HEK293 (cell line): ENCODE data around the gene YAE1.

Experiments
- CTCF ChIA-PET: fragments of 350-600 bp; formaldehyde crosslinking; extraction: SDS; loops from one replicate; lab custom pipeline; 2021; ENCODE audit warnings: antibody characterized with exemption; lab: Yijun Ruan, JAX
- POLR2A ChIA-PET: fragments of 300-600 bp; formaldehyde crosslinking; extraction: SDS; loops from one replicate; lab custom pipeline; 2020; ENCODE audit warnings: antibody characterized with exemption, inconsistent platforms; lab: Yijun Ruan, JAX
- H3K27ac ChIP-seq: fragments of 200-500 bp; sonication (Bioruptor generic); 2 replicates; pipeline ENCODE4 v1.5.1; 2014; ENCODE audit warnings: low read depth, low read length, control low read depth, inconsistent platforms; ENCODE audit errors: extremely low read depth
- H3K36me3 ChIP-seq, 2 experiments: fragments of 200-500 bp in 1 of 2; sonication (Bioruptor generic) in 1 of 2; 1 replicate in 1 of 2; 2 replicates in 1 of 2; pipeline ENCODE4 v1.5.1; 2014 to 2017; ENCODE audit warnings: inconsistent platforms in 2 of 2, low read length in 2 of 2; ENCODE audit not compliant: control insufficient read depth in 2 of 2, insufficient read depth in 1 of 2
- H3K4me1 ChIP-seq: fragments of 200-500 bp; sonication (Bioruptor generic); 2 replicates; pipeline ENCODE4 v1.5.1; 2014; ENCODE audit warnings: mild to moderate bottlenecking, low read length, inconsistent platforms; ENCODE audit not compliant: control insufficient read depth, insufficient read depth
- H3K4me3 ChIP-seq: 2 replicates; pipeline ENCODE4 v1.5.1; 2011; ENCODE audit warnings: low read depth, mild to moderate bottlenecking, control low read depth, low read length, moderate library complexity
- H3K9me3 ChIP-seq: fragments of 200-500 bp; sonication (Bioruptor generic); 2 replicates; pipeline ENCODE4 v1.5.1; 2014; ENCODE audit warnings: low read depth, low read length, inconsistent platforms; ENCODE audit not compliant: control insufficient read depth, insufficient read depth
- KLF10 ChIP-seq: fragments of 450-650 bp; IDR thresholded peaks from 2 replicates; pipeline ENCODE4 v1.5.1; 2018; ENCODE audit warnings: missing biosample characterization, mild to moderate bottlenecking, missing genetic modification characterization
- MEIS1 ChIP-seq: sonication (generic); formaldehyde crosslinking; IDR thresholded peaks from 2 replicates; pipeline ENCODE4 v1.8.1; 2022; ENCODE audit warnings: missing genetic modification reagents, mild to moderate bottlenecking, borderline replicate concordance
- SP3 ChIP-seq: fragments of 450-650 bp; formaldehyde crosslinking; IDR thresholded peaks from 2 replicates; pipeline ENCODE4 v1.5.1; 2016; ENCODE audit warnings: missing biosample characterization, missing genetic modification characterization
- WT1 ChIP-seq: fragments of 450-650 bp; formaldehyde crosslinking; IDR thresholded peaks from 2 replicates; pipeline ENCODE4 v1.5.1; 2016; ENCODE audit warnings: missing biosample characterization, missing genetic modification characterization
- ZEB2 ChIP-seq: fragments of 450-650 bp; formaldehyde crosslinking; IDR thresholded peaks from 2 replicates; pipeline ENCODE4 v1.5.1; 2016; ENCODE audit warnings: missing biosample characterization, missing genetic modification characterization
- ZIC2 ChIP-seq: fragments of 450-650 bp; formaldehyde crosslinking; IDR thresholded peaks from 2 replicates; pipeline ENCODE4 v1.5.1; 2016; ENCODE audit warnings: missing biosample characterization, missing genetic modification characterization
- ZNF16 ChIP-seq: fragments of 450-650 bp; formaldehyde crosslinking; IDR thresholded peaks from 2 replicates; pipeline ENCODE4 v1.5.1; 2016; ENCODE audit warnings: low read depth, missing biosample characterization, missing genetic modification characterization
- ZNF169 ChIP-seq: fragments of 450-650 bp; formaldehyde crosslinking; IDR thresholded peaks from 2 replicates; pipeline ENCODE4 v1.5.1; 2016; ENCODE audit warnings: missing biosample characterization, missing genetic modification characterization
- ZNF174 ChIP-seq: fragments of 450-650 bp; formaldehyde crosslinking; IDR thresholded peaks from 2 replicates; pipeline ENCODE4 v1.5.0; 2017; ENCODE audit warnings: missing biosample characterization, mild to moderate bottlenecking, missing genetic modification characterization
- ZNF175 ChIP-seq: fragments of 450-650 bp; formaldehyde crosslinking; IDR thresholded peaks from 2 replicates; pipeline ENCODE4 v1.5.1; 2016; ENCODE audit warnings: missing biosample characterization, missing genetic modification characterization
- ZNF214 ChIP-seq: fragments of 450-650 bp; formaldehyde crosslinking; IDR thresholded peaks from 2 replicates; pipeline ENCODE4 v1.5.1; 2017; ENCODE audit warnings: missing biosample characterization, mild to moderate bottlenecking, missing genetic modification characterization, borderline replicate concordance
- ZNF221 ChIP-seq: fragments of 450-650 bp; formaldehyde crosslinking; IDR thresholded peaks from 2 replicates; pipeline ENCODE4 v1.5.1; 2017; ENCODE audit warnings: missing biosample characterization, missing genetic modification characterization, borderline replicate concordance
- ZNF292 ChIP-seq: fragments of 450-650 bp; formaldehyde crosslinking; IDR thresholded peaks from 2 replicates; pipeline ENCODE4 v1.5.1; 2016; ENCODE audit warnings: low read depth, missing biosample characterization, missing genetic modification characterization, borderline replicate concordance
- ZNF354C ChIP-seq: fragments of 450-650 bp; formaldehyde crosslinking; IDR thresholded peaks from 2 replicates; pipeline ENCODE4 v1.5.1; 2016; ENCODE audit warnings: missing biosample characterization, missing genetic modification characterization, low read depth, borderline replicate concordance
- ZNF510 ChIP-seq: fragments of 450-650 bp; formaldehyde crosslinking; IDR thresholded peaks from 2 replicates; pipeline ENCODE4 v1.5.1; 2018; ENCODE audit warnings: mild to moderate bottlenecking, missing genetic modification characterization, missing biosample characterization; ENCODE audit not compliant: insufficient replicate concordance
- ZNF529 ChIP-seq: fragments of 450-650 bp; formaldehyde crosslinking; IDR thresholded peaks from 2 replicates; pipeline ENCODE4 v1.5.1; 2017; ENCODE audit warnings: missing genetic modification characterization, missing biosample characterization; ENCODE audit not compliant: insufficient replicate concordance
- ZNF555 ChIP-seq: fragments of 450-650 bp; formaldehyde crosslinking; conservative IDR thresholded peaks from 2 replicates; pipeline ENCODE4 v1.5.1; 2017; ENCODE audit warnings: missing biosample characterization, mild to moderate bottlenecking, missing genetic modification characterization, inconsistent platforms
- ZNF626 ChIP-seq: fragments of 450-650 bp; sonication (Bioruptor Pico); formaldehyde crosslinking; IDR thresholded peaks from 2 replicates; pipeline ENCODE4 v1.5.1; 2018; ENCODE audit warnings: missing biosample characterization, missing genetic modification characterization, inconsistent platforms
- ZNF701 ChIP-seq: fragments of 450-650 bp; formaldehyde crosslinking; IDR thresholded peaks from 2 replicates; pipeline ENCODE4 v1.5.1; 2016; ENCODE audit warnings: missing biosample characterization, missing genetic modification characterization
- TF ChIP-seq, protein P1 (sequence below): fragments of 450-650 bp; formaldehyde crosslinking; IDR thresholded peaks from 2 replicates; pipeline ENCODE4 v1.5.1; 2016; ENCODE audit warnings: missing biosample characterization, missing genetic modification characterization
- TF ChIP-seq, protein P2 (sequence below): fragments of 450-650 bp; formaldehyde crosslinking; IDR thresholded peaks from 2 replicates; pipeline ENCODE4 v1.5.1; 2016; ENCODE audit warnings: missing biosample characterization, missing genetic modification characterization
- TF ChIP-seq, protein P3 (sequence below): fragments of 450-650 bp; formaldehyde crosslinking; IDR thresholded peaks from 2 replicates; pipeline ENCODE4 v1.5.1; 2017; ENCODE audit warnings: missing biosample characterization, missing genetic modification characterization
- TF ChIP-seq, protein P4 (sequence below): fragments of 450-650 bp; IDR thresholded peaks from 2 replicates; pipeline ENCODE4 v1.5.1; 2018; ENCODE audit warnings: missing biosample characterization, missing genetic modification characterization
- TF ChIP-seq, protein P5 (sequence below): fragments of 450-650 bp; formaldehyde crosslinking; IDR thresholded peaks from 2 replicates; pipeline ENCODE4 v1.5.1; 2016; ENCODE audit warnings: missing biosample characterization, missing genetic modification characterization
- TF ChIP-seq, protein P6 (sequence below): fragments of 450-650 bp; formaldehyde crosslinking; IDR thresholded peaks from 2 replicates; pipeline ENCODE4 v1.5.1; 2016; ENCODE audit warnings: missing biosample characterization, missing genetic modification characterization, low read depth

YAE1 gene

DNA sequence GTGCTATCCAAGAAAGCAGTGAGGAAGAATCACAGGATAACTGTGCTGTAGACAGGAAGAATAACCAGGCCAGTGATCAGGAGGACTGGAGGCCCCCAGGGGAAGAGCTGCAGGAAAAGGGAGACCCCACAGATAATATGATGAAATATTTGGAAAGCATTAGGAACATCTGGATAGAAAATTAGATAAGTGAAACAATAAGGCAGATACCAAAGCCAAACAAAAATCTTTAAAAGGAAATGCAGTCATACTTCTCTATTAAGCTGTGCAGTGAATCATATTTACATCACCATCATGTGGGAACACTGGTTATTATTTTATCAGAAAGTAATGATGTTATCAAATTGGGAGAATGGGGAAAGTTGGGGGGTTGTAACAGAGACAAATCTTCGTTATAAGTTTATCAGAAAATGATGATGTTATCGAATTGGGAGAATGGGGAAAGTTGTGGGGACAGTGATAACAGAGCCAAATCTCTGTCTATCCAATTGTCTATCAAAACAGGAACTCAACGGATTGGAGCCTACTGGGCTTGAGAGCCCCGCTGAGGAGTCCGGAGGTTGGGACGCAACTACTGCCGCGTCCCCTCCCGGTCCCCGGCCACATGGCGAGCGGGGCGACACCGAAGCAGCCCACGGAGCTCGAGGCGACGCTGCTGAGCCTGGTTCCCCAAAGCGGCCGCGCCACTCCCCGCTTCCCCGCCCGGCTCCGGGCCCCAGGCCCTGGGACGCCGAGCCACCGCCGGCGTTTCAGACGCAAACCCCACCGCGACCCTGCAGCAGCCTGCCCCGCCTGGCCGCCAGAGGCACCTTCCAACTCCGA, 43.1 kb downstream of the YAE1 start (continued):
- TF ChIP-seq, protein P1, sequence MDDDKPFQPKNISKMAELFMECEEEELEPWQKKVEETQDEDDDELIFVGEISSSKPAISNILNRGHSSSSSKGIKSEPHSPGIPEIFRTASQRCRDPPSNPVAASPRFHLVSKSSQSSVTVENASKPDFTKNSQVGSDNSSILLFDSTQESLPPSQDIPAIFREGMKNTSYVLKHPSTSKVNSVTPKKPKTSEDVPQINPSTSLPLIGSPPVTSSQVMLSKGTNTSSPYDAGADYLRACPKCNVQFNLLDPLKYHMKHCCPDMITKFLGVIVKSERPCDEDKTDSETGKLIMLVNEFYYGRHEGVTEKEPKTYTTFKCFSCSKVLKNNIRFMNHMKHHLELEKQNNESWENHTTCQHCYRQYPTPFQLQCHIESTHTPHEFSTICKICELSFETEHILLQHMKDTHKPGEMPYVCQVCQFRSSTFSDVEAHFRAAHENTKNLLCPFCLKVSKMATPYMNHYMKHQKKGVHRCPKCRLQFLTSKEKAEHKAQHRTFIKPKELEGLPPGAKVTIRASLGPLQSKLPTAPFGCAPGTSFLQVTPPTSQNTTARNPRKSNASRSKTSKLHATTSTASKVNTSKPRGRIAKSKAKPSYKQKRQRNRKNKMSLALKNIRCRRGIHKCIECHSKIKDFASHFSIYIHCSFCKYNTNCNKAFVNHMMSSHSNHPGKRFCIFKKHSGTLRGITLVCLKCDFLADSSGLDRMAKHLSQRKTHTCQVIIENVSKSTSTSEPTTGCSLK (tag by site-specific recombination): no peak
- no peak for TF ChIP-seq SP3 (tag by site-specific recombination)

DNA sequence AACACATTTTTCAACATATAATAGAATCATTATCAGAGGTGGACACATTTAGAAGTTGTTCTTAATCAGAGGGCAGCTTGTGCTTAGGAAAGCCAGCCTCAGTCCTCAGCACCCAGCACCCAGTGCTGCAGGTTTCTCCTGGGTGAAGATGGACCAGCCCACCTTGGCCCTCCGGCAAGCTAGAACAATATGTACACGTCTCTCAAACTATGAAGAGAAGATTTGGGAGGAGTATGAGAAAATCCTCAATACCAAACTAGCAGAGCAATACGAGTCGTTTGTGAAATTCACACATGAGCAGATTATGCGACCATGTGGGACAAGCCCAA, 43.7 kb downstream of the YAE1 start:
- no peak overlapping the region for H3K4me3 ChIP-seq

DNA sequence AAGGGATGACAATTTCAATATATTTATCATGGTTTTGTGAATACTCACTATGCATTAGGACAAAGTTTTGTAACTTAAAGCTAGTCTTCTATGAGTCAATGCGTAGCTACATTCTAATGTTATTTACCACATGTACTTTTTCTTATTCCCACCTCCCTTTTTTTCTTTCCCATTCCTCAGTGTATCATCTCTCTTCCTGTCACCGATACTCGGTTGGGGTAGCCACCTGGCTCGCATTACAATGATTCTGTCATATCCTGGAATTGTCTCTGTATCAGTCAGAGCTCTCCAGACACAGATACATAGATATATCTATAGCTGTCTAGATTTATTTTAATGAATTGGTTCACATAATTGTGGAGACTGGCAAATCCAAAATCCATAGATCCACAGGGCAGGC, 47.4 kb downstream of the YAE1 start:
- Histone ChIP-seq H3K4me3 (no peak overlapping the region), H3K27ac (no peak overlapping the region), H3K9me3 (no peaks in the 10 kb centered on the region), H3K4me1 (no peaks in the 10 kb centered on the region), H3K36me3 (no peaks in the 10 kb centered on the region)
- ChIA-PET CTCF (interaction anchor here (0.6 to 0.9 kb wide), 5 partner anchors 15 to 743 kb away, joined by 3 to 6 read pairs (median 3); no protein-coding TSS in a partner anchor), POLR2A (no interaction called here)
- TF ChIP-seq ZNF174 (tag by site-specific recombination) (no peak), ZNF16 (tag by site-specific recombination) (no peak), MEIS1 (CRISPR knock-in tag) (no peak), WT1 (no peak), ZNF292 (tag by site-specific recombination) (no peak), ZNF701 (tag by site-specific recombination) (no peak), ZNF175 (no peak), ZNF555 (tag by site-specific recombination) (no peak), ZNF354C (no peak), ZNF529 (no peak), ZEB2 (tag by site-specific recombination) (no peak), ZNF510 (tag by site-specific recombination) (no peak)
- TF ChIP-seq, protein P2, sequence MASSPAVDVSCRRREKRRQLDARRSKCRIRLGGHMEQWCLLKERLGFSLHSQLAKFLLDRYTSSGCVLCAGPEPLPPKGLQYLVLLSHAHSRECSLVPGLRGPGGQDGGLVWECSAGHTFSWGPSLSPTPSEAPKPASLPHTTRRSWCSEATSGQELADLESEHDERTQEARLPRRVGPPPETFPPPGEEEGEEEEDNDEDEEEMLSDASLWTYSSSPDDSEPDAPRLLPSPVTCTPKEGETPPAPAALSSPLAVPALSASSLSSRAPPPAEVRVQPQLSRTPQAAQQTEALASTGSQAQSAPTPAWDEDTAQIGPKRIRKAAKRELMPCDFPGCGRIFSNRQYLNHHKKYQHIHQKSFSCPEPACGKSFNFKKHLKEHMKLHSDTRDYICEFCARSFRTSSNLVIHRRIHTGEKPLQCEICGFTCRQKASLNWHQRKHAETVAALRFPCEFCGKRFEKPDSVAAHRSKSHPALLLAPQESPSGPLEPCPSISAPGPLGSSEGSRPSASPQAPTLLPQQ (tag by site-specific recombination): no peak
- TF ChIP-seq, protein P3, sequence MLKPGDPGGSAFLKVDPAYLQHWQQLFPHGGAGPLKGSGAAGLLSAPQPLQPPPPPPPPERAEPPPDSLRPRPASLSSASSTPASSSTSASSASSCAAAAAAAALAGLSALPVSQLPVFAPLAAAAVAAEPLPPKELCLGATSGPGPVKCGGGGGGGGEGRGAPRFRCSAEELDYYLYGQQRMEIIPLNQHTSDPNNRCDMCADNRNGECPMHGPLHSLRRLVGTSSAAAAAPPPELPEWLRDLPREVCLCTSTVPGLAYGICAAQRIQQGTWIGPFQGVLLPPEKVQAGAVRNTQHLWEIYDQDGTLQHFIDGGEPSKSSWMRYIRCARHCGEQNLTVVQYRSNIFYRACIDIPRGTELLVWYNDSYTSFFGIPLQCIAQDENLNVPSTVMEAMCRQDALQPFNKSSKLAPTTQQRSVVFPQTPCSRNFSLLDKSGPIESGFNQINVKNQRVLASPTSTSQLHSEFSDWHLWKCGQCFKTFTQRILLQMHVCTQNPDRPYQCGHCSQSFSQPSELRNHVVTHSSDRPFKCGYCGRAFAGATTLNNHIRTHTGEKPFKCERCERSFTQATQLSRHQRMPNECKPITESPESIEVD: no peak
- TF ChIP-seq, protein P4, sequence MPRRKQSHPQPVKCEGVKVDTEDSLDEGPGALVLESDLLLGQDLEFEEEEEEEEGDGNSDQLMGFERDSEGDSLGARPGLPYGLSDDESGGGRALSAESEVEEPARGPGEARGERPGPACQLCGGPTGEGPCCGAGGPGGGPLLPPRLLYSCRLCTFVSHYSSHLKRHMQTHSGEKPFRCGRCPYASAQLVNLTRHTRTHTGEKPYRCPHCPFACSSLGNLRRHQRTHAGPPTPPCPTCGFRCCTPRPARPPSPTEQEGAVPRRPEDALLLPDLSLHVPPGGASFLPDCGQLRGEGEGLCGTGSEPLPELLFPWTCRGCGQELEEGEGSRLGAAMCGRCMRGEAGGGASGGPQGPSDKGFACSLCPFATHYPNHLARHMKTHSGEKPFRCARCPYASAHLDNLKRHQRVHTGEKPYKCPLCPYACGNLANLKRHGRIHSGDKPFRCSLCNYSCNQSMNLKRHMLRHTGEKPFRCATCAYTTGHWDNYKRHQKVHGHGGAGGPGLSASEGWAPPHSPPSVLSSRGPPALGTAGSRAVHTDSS: no peak
- TF ChIP-seq, protein P5, sequence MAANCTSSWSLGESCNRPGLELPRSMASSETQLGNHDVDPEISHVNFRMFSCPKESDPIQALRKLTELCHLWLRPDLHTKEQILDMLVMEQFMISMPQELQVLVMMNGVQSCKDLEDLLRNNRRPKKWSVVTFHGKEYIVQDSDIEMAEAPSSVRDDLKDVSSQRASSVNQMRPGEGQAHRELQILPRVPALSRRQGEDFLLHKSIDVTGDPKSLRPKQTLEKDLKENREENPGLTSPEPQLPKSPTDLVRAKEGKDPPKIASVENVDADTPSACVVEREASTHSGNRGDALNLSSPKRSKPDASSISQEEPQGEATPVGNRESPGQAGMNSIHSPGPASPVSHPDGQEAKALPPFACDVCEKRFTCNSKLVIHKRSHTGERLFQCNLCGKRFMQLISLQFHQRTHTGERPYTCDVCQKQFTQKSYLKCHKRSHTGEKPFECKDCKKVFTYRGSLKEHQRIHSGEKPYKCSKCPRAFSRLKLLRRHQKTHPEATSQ: no peak

More for the DNA sequence above, 43.7 kb downstream of the YAE1 start:
- ChIA-PET CTCF (no interaction called here), POLR2A (no interaction called here)
- Histone ChIP-seq H3K36me3 (no peaks in the 10 kb centered on the region), H3K27ac (no peak overlapping the region), H3K4me1 (no peaks in the 10 kb centered on the region), H3K9me3 (no peaks in the 10 kb centered on the region)
- TF ChIP-seq ZNF169 (tag by site-specific recombination): no peak
- no peak for TF ChIP-seq ZNF221 (tag by site-specific recombination)
- TF ChIP-seq ZNF214 (tag by site-specific recombination): no peak
- no peak for TF ChIP-seq ZNF626 (tag by site-specific recombination)
- TF ChIP-seq KLF10: no peak
- no peak for TF ChIP-seq ZIC2 (tag by site-specific recombination)
- TF ChIP-seq, protein P6, sequence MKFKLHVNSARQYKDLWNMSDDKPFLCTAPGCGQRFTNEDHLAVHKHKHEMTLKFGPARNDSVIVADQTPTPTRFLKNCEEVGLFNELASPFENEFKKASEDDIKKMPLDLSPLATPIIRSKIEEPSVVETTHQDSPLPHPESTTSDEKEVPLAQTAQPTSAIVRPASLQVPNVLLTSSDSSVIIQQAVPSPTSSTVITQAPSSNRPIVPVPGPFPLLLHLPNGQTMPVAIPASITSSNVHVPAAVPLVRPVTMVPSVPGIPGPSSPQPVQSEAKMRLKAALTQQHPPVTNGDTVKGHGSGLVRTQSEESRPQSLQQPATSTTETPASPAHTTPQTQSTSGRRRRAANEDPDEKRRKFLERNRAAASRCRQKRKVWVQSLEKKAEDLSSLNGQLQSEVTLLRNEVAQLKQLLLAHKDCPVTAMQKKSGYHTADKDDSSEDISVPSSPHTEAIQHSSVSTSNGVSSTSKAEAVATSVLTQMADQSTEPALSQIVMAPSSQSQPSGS (tag by site-specific recombination): no peak
